NCI-H187 (cell line): ENCODE data around the gene GPR156.

Source experiments
- DNase-seq, 2 experiments: peaks; one replicate each; lab custom pipeline; 2025; lab: John Stamatoyannopoulos, UW

GPR156 gene

DNA sequence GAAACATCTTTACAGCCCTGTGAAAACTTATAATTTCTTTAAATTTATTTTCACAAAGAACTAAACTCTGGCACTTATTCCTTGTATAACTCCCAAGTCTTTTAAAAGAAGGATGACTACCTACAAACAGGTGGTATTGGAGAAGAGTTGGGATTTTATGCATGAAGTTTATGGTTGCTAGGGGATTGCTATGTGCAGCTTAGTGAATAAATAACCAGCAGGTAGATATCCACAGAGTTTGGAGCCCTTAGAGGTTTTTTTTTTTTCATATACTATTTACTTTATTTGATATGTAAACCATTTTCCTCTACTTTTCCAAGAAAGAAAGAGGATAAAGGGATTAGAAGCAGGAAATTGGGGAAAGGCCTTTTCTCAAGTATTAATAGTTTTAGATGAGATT lies 91.5 kb downstream of the GPR156 start:
- no peak for DNase-seq

DNA sequence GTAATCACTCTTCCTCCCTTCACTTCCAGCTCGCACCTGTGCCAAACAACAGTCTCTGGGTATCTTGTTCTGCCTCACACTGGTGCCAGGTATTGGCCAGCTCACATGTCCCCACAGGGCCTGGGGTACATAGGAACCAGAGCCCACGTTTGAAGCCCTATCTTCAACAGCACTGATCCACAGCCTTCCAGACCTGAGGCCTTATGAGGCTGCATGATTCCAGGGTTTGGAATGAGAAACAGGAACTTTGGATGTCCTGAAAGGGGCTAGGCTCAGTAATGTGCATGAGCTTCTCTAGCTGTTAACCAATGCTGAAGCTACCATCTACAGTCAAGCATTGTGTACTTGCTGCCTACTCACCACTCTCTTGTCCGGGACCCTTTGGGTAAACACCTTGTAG lies 92.4 kb downstream of the GPR156 start:
- DNase-seq = no peak

- no peak for DNase-seq
Observed at GRCh38 chr3:120192159-120192558, 92.9 kb downstream of the GPR156 start.

GRCh38 chr3:120182613-120183511 lies 102.2 kb downstream of the GPR156 start:
- DNase-seq = no peak

- DNase-seq = no peak
Observed at GRCh38 chr3:120181632-120182031, 103.4 kb downstream of the GPR156 start.

- DNase-seq = no peak
Observed at GRCh38 chr3:120180731-120181412, 104.2 kb downstream of the GPR156 start.

DNA sequence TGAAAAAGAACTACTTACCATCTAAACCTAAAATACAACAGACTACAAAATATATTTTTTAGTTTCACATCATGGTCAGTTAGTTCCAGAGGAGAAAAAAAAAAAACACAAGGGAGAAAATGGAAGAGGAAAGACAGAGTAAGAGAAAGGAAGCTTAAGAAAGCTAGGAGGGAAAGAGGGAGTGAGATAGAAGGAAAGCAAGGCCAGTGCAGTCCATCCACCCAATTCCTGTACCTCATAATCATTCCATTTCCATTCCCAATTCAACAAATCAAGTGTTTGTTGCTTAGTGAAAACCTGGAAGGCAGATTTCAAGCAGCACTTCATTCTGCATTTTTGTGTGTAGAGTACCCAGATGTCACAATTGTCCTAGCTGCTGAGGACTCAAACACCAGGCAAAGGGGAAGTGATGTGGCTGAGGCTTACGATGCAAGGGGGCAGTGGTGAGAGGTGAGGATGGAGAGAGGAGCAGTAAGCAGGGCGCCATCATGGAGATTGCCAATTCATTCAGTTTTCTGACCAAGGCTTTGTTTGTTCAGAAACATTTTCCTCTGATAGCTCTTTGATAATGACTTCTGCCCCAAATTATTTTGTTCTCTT lies 107.2 kb downstream of the GPR156 start:
- DNase-seq = no peak

- DNase-seq = no peak
Observed at GRCh38 chr3:120177151-120177550, 107.9 kb downstream of the GPR156 start.

- no peak for DNase-seq
Observed at GRCh38 chr3:120174811-120175539, 110.0 kb downstream of the GPR156 start.

DNA sequence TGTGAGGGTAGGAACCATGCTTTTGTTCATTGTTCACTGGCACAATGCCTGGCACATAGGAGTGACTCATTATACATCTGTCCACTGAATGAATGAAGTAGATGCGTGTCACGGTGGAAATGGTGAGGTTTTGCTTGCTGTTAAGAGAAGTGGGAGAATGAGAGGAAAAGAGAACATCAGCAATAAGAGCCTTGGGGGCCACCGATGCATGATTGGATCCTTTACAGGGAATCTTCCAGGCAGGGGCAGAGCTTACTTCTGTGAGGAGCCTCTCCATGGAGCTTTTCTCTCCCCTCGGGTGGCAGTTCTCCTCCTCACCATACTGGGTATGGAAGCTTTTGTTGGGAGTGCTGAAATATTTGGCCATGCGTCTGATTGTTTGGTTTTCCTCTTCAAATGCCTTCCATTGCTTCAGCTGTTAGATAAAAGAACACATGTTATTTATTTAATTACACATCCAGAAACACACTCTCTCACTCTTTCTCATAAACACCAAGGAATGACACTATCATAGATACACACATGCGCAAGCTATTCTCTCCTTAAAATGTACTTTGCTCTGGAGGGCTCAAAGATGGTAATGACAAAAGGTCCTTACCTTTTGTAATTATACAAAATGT lies 111.9 kb downstream of the GPR156 start:
- no peak for DNase-seq

DNA sequence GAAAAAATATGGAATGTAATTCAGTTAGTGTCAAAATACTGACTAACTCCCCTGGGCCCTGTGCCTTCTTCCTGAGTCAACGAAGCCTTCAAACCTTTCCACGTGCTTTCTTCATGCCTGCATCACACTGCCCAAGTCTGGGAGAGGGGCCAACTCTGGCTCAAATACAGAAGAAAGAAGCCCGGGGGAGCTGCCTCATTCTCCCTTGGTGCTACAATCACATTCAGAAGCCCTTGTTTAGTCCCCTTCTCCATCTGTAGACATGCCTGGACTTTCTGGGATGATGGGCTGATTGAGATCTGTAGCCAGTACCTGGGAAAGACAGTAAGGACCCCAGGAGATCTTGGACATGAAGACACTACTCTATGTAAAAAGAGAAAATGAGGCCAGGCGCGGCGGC lies 113.0 kb downstream of the GPR156 start:
- DNase-seq = no peak

DNA sequence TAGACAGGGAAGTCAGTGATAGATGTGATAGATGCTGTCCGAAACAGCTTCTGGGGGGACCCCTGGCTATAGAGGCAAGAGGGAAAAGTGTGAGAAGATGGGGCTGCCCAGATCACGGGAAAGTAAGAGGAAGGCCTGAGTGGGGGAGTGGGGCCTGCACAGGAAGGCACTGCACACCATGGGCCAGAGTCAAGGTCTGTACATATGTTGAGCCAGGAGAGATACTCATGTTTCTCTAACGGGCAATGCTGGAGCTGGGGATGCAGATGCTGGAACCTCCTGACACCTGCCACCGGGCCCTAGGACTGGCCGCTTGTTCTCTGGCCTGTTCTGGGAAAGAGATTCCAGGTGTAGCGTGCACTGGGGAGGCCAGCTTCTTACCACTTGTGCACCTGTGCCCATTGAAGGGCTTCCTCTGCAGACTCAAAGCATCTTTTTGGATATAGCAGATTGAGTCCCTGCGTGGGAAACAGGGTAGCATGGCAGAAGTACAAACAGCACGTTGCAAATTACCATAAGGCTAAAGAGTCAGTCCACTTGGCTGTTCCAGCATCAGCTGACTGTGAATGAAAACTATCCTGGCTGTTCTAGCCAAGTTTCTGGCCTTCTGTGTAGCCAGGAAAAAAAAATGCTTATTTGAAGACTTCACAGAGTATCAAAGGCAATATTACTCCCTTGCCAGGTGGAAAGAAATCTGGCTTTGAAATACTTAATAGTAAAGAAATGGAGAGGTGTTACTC lies 113.7 kb downstream of the GPR156 start:
- no peak for DNase-seq

GRCh38 chr3:120170223-120170622 lies 114.8 kb downstream of the GPR156 start:
- no peak for DNase-seq

- no peak for DNase-seq
Observed at GRCh38 chr3:120169407-120169806, 115.6 kb downstream of the GPR156 start.

DNA sequence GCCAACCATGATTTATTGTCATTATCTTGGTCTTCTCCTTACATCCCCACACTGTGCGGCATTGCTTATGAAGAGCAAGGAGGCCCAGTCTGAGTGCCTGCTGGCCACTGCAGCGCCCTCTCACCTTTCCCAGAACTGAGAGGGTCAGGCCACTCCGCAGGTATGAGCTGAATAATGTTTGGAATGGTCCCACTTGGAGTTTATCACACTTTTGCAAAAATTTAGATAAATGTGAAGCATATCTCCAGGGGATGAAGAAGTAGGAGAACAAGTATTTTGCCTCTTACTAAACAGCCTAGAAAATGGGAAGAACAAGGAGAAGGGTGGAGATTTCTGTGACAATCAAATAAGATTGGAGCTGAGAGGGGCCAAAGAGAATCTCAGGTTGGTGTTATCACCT lies 116.4 kb downstream of the GPR156 start:
- DNase-seq = no peak

DNA sequence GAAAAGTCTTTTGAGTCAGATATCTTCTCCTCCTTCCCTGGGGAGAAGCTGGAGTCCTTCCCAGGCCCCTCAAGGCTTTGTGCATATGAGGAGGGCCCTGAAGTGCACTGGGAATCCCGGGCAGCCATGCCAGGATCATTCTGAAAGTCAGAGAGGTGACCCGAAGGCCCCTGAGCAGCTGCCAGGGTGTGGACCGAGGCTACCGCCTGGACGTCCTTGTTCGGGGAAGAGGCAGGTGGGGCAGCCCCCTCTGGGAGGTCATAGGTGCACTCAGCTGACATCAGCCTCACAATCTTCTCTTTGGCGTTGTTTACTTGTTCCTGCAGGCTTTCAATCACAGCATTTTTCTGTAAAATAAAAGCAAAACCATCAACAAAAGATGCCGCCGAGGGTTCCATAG lies 117.0 kb downstream of the GPR156 start:
- DNase-seq = no peak

GRCh38 chr3:120167488-120167887 lies 117.5 kb downstream of the GPR156 start:
- no peak for DNase-seq

DNA sequence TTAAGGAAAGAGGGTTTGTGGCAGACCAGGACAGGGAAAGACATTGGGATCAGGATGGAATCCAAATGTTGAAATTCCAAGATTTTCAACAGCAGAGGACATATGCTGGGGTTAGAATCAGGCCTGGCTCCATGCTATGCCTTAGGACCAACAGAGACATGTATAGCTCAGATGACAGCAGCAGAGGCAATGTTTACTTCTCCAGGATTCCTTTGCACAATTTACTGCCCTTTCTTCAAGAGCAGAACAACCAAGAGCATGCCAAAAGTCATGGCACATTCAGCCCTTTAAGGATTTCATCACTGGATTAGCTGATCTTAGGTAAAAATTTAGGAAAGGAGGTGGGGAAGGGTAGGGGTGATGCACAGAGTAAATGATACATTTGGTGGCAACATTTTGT lies 121.2 kb downstream of the GPR156 start:
- DNase-seq = no peak

GRCh38 chr3:120163026-120163425 lies 122.0 kb downstream of the GPR156 start:
- DNase-seq = no peak

DNA sequence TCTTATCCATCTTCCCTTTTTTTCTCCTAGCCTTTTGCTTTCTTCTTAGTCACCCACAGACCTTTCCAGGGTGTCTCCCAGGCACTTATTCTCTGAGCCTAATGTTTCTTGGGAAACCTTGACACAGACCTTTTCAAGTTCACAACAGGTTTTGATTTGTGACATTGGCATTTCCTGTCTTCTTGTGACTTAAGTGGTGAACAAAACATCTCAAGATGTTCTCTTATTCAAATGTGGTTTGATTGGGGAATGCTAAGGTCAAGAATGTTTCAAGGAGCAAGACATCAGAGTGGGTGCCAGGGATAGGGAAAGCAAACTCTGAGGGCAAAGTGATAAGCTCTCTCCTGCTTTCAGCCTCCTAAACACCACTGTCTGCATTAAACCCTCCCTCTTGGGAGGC lies 122.6 kb downstream of the GPR156 start:
- DNase-seq = no peak

- DNase-seq = no peak
Observed at GRCh38 chr3:120161902-120162301, 123.1 kb downstream of the GPR156 start.
